OCI-M1 (cell line): Measurements from ENCODE around the gene C19orf25.

Source experiments
- DNase-seq: peaks from one replicate; lab custom pipeline; 2025; lab: John Stamatoyannopoulos, UW

Gene C19orf25

DNA sequence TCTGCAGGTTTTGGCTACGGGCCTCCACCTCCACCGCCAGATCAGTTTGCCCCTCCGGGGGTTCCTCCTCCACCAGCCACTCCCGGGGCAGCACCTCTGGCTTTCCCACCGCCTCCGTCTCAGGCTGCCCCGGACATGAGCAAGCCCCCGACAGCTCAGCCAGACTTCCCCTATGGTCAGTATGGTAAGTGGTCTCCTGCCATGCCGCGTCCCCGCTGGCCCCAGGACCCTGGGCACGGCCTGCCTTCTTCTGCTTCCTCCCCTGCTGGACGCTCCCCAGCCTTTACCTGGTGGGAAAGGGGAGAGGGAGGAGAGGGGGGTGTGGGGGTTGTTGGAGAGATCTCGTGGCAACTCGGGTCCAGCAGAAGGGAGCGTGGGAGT, 46.5 kb downstream of the C19orf25 start:
- no peak for DNase-seq

DNA sequence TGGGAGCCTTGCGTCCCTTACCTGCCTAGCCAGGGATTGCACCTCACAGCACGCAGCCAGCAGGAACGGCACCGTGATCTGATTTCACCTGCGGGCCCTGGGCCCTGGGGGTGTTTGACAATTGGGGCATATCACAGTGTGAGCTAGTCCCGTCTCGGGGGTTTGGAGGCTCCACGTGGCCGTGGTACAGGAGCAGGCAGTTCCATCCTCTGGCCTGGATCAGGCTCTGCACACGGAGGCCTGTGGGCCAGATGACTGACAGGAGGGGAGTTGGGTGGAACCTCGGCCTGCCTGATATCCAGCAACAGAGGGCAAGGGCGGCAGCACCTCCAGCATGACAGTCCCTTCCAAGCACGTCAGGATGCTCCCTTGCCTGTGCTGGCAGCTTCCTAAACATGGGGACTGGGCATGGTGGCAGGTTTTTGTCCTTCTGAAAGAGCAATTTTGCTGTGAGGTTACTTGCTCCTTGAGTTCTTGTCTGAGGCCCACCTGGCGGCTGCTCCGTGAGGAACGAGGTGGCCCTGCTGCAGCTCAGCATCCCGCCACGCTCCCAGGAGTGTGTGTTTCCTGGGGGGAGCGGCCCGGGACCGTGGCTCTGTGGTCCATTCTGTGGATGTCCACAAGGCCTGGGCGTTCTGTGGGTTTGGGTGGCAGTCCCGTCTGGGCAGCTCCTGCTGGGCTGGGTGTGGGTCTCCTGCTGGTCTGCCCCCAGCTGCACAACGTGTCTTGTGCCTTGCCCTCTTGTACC, 47.1 kb downstream of the C19orf25 start:
- no peak for DNase-seq

DNA sequence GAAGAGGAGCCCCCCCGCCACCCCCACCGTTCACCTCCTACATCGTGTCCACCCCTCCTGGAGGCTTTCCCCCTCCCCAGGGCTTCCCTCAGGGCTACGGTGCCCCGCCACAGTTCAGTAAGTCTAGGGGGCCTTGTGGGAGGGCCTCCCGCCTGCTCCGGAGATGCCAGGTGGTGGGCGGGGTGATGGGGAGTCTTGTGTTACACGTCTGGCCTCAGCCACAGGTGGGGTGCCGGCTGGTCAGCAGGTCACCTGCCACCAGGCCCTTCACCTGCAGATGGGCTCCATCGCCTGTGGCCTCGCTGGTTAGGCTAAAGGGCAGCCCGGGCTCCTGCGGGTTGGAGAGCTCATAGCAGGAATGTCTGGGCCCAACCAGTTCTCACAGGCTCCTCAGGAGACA, 48.8 kb downstream of the C19orf25 start:
- no peak for DNase-seq

DNA sequence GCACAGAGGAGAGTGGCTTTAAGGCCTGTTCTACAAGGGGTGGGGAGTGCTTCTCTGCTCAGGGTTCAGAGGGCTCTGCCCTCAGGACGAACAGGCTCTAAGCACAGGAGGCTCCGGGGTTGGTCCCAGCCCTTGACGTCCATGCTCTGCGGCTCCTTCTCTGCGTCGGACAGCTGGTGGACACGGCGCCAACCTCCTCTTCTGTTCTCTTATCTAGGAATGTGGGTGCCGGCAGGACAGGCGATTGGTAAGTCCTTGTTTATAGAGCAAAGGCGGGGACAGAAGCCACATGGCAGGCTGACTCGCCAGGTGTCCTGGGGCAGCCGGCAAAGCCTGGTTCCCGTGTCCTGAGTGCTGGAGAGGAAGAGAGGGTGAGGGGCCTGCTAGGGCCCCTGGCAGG, 49.3 kb downstream of the C19orf25 start:
- no peak for DNase-seq

DNA sequence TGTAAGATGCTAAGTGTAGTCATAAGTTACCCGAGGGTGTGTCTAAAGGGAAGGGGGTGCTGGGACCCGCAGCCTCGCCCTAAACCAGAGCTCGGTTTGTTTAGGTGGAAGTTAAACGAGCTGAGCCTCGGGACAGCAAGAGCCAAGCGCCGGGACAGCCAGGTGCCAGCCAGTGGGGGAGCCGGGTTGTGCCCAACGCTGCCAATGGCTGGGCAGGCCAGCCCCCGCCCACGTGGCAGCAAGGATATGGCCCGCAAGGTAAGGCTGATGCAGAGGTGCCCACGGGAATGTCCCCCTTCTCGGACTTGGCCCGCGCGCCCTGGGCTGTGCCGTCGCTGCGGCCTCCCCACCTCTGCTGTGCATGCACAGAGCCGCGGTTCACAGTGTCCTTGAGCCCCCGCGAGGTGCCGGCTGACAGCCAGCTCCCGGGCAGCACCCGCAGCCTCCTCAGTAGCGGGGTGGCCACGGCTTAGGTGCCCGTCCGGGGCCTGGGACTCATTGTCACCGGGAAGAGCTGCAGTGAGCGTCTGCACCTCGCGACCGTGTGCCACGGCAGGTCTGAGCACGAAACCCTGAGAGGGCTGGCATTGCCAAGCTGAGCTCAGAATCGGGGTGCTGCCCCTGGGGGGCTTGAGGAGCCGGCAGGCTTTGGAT, 50.1 kb downstream of the C19orf25 start:
- no peak for DNase-seq

DNA sequence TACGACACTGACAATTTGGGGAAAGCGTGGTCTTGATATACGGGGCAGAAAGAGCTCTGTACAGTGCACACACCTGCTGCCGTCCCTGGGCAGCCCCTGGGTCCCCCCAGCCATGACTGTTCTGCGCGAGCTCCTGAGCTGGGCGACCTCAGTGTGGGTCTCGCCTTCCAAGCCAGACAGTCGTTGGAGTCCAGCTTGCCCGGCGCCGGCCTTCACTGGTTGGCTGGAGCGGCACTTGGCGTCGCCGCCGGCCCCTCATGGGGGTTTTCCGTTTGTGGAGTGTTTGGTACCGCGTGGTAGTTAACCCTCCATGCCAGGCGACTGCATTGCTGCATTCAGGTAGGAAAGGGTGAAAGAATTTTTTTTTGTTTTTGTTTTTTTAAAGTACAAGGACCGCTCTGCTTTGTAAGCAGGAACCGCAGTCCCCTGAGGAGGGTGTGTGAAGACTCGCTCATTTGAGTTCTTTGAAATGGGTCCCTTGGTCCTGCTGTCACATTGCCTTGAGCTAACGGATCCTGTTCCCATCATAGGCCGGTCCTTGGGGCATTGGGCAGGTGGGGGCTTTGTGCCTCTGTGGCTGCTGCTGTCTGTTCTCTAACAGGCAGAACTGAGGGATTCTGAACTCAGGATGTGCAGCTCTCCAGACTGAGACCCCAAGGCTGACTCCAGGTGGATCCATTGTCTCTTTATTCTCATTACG, 51.6 kb downstream of the C19orf25 start:
- no peak for DNase-seq

DNA sequence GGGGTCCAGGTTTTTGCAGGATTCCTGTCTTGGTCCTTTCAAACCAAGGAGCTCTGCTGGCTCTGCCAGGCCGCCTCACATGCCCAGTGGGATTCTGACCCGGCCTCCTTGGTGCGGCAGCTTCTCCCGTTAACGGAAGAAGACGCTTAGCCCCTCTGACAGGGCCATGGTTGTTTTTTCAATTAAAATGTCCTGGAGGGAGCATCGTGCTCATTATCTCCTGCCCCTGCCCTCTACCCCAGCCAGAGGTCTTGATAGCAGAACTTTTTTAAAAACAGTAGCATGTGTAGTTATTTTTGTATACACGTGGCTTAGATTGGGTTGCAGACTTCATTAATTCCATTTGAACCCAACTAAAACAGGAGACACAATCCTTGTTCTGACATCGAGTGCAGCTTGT, 52.3 kb downstream of the C19orf25 start:
- no peak for DNase-seq

DNA sequence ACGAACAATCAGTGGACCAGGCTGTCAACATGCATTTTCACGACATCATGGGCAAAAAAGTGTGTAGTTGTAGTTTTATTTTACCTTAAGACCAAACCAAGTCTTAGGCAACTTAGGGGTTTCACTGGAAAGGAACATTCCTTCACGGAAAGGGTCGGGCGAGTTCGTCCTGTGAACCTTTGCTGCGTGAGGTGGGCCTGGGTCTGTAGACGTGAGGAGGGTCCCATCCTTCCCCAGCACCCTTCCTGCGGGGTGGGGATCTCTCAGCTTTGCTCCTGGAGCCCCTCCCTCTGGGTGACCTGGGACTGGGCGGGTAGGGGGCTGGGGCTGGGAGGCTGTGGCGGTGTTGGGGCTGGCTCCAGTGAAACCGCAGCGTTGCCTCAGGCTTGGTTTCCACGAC, 53.1 kb downstream of the C19orf25 start:
- no peak for DNase-seq

DNA sequence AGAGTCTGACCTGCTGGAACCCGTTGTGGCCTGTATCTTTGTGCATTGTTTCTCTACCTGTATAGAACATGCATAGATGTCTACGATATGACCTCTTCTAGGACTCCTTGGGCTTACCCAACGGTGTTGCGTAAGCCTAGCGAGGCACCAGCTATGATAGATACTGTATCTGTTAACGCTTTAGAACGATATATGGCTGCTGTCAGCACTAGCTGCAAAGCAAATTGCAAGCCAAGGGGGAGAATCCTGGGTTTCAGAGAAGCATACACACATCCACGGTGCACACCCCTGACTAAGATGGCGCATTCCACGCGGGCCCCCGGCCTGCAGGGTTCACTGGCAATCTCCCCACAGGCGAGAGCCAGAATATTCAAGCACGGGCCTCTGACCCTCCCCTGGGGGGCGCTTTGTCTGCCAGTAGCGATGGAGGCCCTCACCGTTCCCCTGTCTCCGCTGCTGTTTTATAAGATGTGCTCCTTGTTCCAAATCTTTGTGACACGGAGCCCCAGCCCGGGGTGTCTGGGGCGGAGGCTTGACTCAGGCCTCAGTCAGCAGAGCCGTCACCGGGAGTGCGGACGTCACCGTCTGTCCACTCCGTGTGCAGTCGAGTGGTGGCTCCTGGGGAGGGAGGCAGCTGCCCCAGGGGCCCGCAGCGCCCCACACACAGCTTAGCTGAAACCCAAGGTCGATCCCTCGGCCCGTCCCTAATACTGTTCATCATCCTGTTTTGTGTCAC, 53.7 kb downstream of the C19orf25 start:
- no peak for DNase-seq

DNA sequence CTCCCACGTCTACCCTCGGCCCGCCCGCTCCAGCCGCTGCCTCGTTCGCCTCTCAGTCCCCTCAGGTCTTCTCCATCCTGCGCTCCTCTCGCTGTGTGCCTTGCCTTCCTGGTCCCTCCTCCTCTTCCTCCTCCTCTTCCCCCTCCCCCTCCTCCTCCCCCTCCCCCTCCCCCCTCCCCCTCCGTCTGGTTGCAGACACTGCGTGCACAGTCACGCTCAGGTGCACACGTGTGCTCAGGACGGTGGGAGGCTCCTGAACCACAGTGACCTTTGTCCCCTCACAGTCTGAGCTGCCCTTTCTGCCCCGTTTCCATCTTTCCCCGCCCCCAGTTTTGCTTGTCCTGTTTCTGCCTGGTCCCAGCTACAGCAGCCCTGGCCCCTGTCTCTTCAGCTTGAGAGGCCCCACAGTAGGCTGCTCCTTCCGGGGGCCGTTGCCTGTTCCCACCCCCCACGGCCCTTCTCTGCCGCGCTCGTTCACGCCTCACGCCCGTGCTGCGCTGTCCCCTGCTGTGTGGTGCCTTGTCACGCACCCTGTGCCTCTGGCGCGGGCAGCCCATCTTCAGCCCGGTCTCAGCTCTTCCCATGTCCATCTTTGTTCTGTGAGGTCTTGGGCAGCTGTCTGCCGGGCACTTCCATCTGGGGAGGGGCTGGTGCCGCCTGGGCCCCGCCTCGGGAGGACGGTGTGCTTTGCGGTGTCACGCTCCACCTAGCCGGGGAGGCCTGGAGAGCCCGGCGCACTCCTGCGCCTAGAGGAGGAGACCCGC, 54.6 kb downstream of the C19orf25 start:
- DNase-seq, result no peak

DNA sequence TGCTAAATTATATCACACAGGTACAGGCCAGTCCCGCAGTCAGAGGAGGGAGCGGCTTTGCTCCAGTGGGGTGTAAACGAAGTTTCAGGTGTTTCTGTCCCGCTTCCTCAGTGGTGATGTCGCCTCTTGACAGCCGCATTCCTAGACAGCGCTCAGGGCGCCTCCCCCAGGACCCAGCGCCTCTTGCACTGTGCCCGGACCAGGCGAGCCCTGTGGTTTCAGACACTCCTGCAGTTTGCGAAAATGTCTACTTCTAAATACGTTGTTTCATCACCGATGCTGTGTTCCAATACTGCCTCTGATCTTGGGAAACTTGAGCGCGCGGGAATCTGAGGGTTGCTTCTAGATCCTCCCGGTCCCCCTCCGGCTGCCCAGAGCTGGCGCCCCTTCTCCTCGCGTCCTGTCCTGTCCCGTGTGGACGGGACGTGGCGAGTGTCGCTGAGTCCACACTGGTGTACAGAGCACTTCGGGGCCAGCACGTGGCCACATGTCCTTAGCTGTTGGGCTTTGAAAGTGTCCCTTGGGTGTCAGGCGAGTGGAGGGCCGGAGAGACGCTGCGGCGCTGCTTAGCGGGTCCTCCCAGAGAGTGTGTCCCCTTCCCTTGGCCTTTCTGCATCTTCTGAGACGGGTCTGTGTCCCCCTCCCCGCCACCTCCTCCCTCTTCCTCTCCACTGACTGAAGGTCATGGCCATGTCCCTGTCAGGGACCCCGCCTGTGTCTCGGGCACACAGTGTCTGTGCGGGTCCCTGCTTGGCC, 55.4 kb downstream of the C19orf25 start:
- DNase-seq, result no peak
